ENCODE results near the gene TCAIM. TPM values are rescaled to one million over a fixed set of nuclear protein-coding genes. Genes with fewer than 3 reads are reported as not detected.

The TCAIM gene
- polyA plus RNA-seq, 1 donor (not counting 4 experiments of a cell fraction or from before 2014, with no cell fraction given): 28.0 TPM

- Histone ChIP-seq H3K27me3 (ENCODE audit: control insufficient read depth, extremely low read depth, insufficient read depth, low read length) (no peaks in the 10 kb centered on the region), H3K9ac (ENCODE audit: control insufficient read depth, extremely low read depth, insufficient read depth, low read length) (no peak overlapping the region), H3K9me1 (ENCODE audit: control insufficient read depth, extremely low read depth, insufficient read depth, low read length) (no peaks in the 10 kb centered on the region), H3K4me3 (ENCODE audit: control insufficient read depth in 2 of 3, extremely low read depth in 1 of 3, insufficient read depth in 2 of 3, low read depth in 1 of 3, low read length in 3 of 3) (no peak overlapping the region), H3K79me2 (ENCODE audit: control insufficient read depth, insufficient read depth, low read length) (no peaks in the 10 kb centered on the region), H3K27ac (ENCODE audit: control insufficient read depth, insufficient read depth, low read length) (no peak overlapping the region), H3K4me2 (ENCODE audit: control insufficient read depth, extremely low read depth, insufficient read depth, low read depth, low read length) (no peak overlapping the region), H3K4me1 (ENCODE audit: control insufficient read depth, extremely low read depth, insufficient read depth, low read length) (no peaks in the 10 kb centered on the region), H4K20me1 (ENCODE audit: control insufficient read depth, extremely low read depth, insufficient read depth, low read length) (no peaks in the 10 kb centered on the region), H3K36me3 (ENCODE audit: control insufficient read depth in 2 of 2, extremely low read depth in 1 of 2, insufficient read depth in 2 of 2, low read length in 2 of 2) (no peaks in the 10 kb centered on the region), H2AFZ (ENCODE audit: control insufficient read depth, low read length) (no peak overlapping the region), H3K9me3 (ENCODE audit: control insufficient read depth, low read depth, low read length) (no peaks in the 10 kb centered on the region)
- dilution Hi-C loops (cut with MboI; ENCODE audit: extremely low pct_ligation_motif_present, low sequenced_read_pairs): no loop called here
- FAIRE-seq (no peak), DNase-seq (ENCODE audit: low read depth, low spot score) (no peak)
- no peak for TF ChIP-seq CTCF (optimal IDR thresholded peaks at IDR 0.05 in 1 of 3, IDR thresholded peaks at IDR 0.05 in 1 of 3, conservative IDR thresholded peaks at IDR 0.05 in 1 of 3; ENCODE audit: extremely low read depth in 1 of 3, insufficient read depth in 2 of 3, low read length in 3 of 3)
- no peak for TF ChIP-seq EZH2 (IDR thresholded peaks at IDR 0.05; ENCODE audit: low read length)
Observed at GRCh38 chr3:44421280-44421679, 82.7 kb downstream of the TCAIM start.

- DNase-seq (ENCODE audit: low read depth, low spot score): no peak
- H3K4me2 ChIP-seq (ENCODE audit: control insufficient read depth, extremely low read depth, insufficient read depth, low read depth, low read length): no peak overlapping the region
- dilution Hi-C loops (cut with MboI; ENCODE audit: extremely low pct_ligation_motif_present, low sequenced_read_pairs): no loop called here
Observed at GRCh38 chr3:44424758-44425157, 86.2 kb downstream of the TCAIM start.

More at GRCh38 chr3:44424758-44425157, 86.2 kb downstream of the TCAIM start:
- H3K9ac ChIP-seq (ENCODE audit: control insufficient read depth, extremely low read depth, insufficient read depth, low read length): no peak overlapping the region
- no peak overlapping the region for H2AFZ ChIP-seq (ENCODE audit: control insufficient read depth, low read length)
- no peak for TF ChIP-seq CTCF (optimal IDR thresholded peaks at IDR 0.05 in 1 of 3, IDR thresholded peaks at IDR 0.05 in 1 of 3, conservative IDR thresholded peaks at IDR 0.05 in 1 of 3; ENCODE audit: extremely low read depth in 1 of 3, insufficient read depth in 2 of 3, low read length in 3 of 3)
- TF ChIP-seq EZH2 (IDR thresholded peaks at IDR 0.05; ENCODE audit: low read length): no peak
- no peaks in the 10 kb centered on the region for H3K9me3 ChIP-seq (ENCODE audit: control insufficient read depth, low read depth, low read length)
- H3K9me1 ChIP-seq (ENCODE audit: control insufficient read depth, extremely low read depth, insufficient read depth, low read length): no peaks in the 10 kb centered on the region
- no peaks in the 10 kb centered on the region for H4K20me1 ChIP-seq (ENCODE audit: control insufficient read depth, extremely low read depth, insufficient read depth, low read length)
- H3K27ac ChIP-seq (ENCODE audit: control insufficient read depth, insufficient read depth, low read length): no peak overlapping the region
- no peaks in the 10 kb centered on the region for H3K4me1 ChIP-seq (ENCODE audit: control insufficient read depth, extremely low read depth, insufficient read depth, low read length)
- H3K36me3 ChIP-seq (ENCODE audit: control insufficient read depth in 2 of 2, extremely low read depth in 1 of 2, insufficient read depth in 2 of 2, low read length in 2 of 2): no peaks in the 10 kb centered on the region
- no peak overlapping the region for H3K4me3 ChIP-seq (ENCODE audit: control insufficient read depth in 2 of 3, extremely low read depth in 1 of 3, insufficient read depth in 2 of 3, low read depth in 1 of 3, low read length in 3 of 3)
- FAIRE-seq: no peak
- no peaks in the 10 kb centered on the region for H3K27me3 ChIP-seq (ENCODE audit: control insufficient read depth, extremely low read depth, insufficient read depth, low read length)
- no peaks in the 10 kb centered on the region for H3K79me2 ChIP-seq (ENCODE audit: control insufficient read depth, insufficient read depth, low read length)
